Measurements from ENCODE around the gene CLTCL1. TPM values are rescaled to one million over a fixed set of nuclear protein-coding genes. Genes with fewer than 3 reads are reported as not detected.

Gene CLTCL1
- polyA plus RNA-seq, 1 donor (not counting 4 experiments of a cell fraction or from before 2014, with no cell fraction given): 12.4 TPM

- H3K4me1 ChIP-seq (ENCODE audit: control insufficient read depth, extremely low read depth, insufficient read depth, low read length): no peaks in the 10 kb centered on the region
- DNase-seq (ENCODE audit: low read depth, low spot score) (no peak), FAIRE-seq (no peak)
- TF ChIP-seq, protein P1, sequence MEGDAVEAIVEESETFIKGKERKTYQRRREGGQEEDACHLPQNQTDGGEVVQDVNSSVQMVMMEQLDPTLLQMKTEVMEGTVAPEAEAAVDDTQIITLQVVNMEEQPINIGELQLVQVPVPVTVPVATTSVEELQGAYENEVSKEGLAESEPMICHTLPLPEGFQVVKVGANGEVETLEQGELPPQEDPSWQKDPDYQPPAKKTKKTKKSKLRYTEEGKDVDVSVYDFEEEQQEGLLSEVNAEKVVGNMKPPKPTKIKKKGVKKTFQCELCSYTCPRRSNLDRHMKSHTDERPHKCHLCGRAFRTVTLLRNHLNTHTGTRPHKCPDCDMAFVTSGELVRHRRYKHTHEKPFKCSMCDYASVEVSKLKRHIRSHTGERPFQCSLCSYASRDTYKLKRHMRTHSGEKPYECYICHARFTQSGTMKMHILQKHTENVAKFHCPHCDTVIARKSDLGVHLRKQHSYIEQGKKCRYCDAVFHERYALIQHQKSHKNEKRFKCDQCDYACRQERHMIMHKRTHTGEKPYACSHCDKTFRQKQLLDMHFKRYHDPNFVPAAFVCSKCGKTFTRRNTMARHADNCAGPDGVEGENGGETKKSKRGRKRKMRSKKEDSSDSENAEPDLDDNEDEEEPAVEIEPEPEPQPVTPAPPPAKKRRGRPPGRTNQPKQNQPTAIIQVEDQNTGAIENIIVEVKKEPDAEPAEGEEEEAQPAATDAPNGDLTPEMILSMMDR (optimal IDR thresholded peaks at IDR 0.05 in 1 of 3, IDR thresholded peaks at IDR 0.05 in 1 of 3, conservative IDR thresholded peaks at IDR 0.05 in 1 of 3; ENCODE audit: extremely low read depth in 1 of 3, insufficient read depth in 2 of 3, low read length in 3 of 3): no peak
- TF ChIP-seq EZH2 (IDR thresholded peaks at IDR 0.05; ENCODE audit: low read length): no peak
- no peaks in the 10 kb centered on the region for H3K9me1 ChIP-seq (ENCODE audit: control insufficient read depth, extremely low read depth, insufficient read depth, low read length)
- no peak overlapping the region for H3K27ac ChIP-seq (ENCODE audit: control insufficient read depth, insufficient read depth, low read length)
- no peaks in the 10 kb centered on the region for H4K20me1 ChIP-seq (ENCODE audit: control insufficient read depth, extremely low read depth, insufficient read depth, low read length)
- H3K4me3 ChIP-seq (ENCODE audit: control insufficient read depth in 2 of 3, extremely low read depth in 1 of 3, insufficient read depth in 2 of 3, low read depth in 1 of 3, low read length in 3 of 3): no peak overlapping the region
- peaks cover 0 to 3% of the 10 kb centered on the region in 2 experiments for H3K36me3 ChIP-seq (ENCODE audit: control insufficient read depth in 2 of 2, extremely low read depth in 1 of 2, insufficient read depth in 2 of 2, low read length in 2 of 2)
- H3K4me2 ChIP-seq (ENCODE audit: control insufficient read depth, extremely low read depth, insufficient read depth, low read depth, low read length): no peak overlapping the region
- H3K9ac ChIP-seq (ENCODE audit: control insufficient read depth, extremely low read depth, insufficient read depth, low read length): no peak overlapping the region
- no peaks in the 10 kb centered on the region for H3K79me2 ChIP-seq (ENCODE audit: control insufficient read depth, insufficient read depth, low read length)
- no peaks in the 10 kb centered on the region for H3K9me3 ChIP-seq (ENCODE audit: control insufficient read depth, low read depth, low read length)
- H3K27me3 ChIP-seq (ENCODE audit: control insufficient read depth, extremely low read depth, insufficient read depth, low read length): no peaks in the 10 kb centered on the region
- dilution Hi-C loops (cut with MboI; ENCODE audit: extremely low pct_ligation_motif_present, low sequenced_read_pairs): no loop called here
- no peak overlapping the region for H2AFZ ChIP-seq (ENCODE audit: control insufficient read depth, low read length)
Observed at GRCh38 chr22:19265779-19266178, 25.7 kb downstream of the CLTCL1 start.

- dilution Hi-C loops (cut with MboI; ENCODE audit: extremely low pct_ligation_motif_present, low sequenced_read_pairs): no loop called here
- Histone ChIP-seq H3K27me3 (ENCODE audit: control insufficient read depth, extremely low read depth, insufficient read depth, low read length) (no peaks in the 10 kb centered on the region), H3K4me2 (ENCODE audit: control insufficient read depth, extremely low read depth, insufficient read depth, low read depth, low read length) (no peak overlapping the region), H3K9me1 (ENCODE audit: control insufficient read depth, extremely low read depth, insufficient read depth, low read length) (no peaks in the 10 kb centered on the region), H2AFZ (ENCODE audit: control insufficient read depth, low read length) (no peak overlapping the region), H3K27ac (ENCODE audit: control insufficient read depth, insufficient read depth, low read length) (no peak overlapping the region), H3K4me3 (ENCODE audit: control insufficient read depth in 2 of 3, extremely low read depth in 1 of 3, insufficient read depth in 2 of 3, low read depth in 1 of 3, low read length in 3 of 3) (no peak overlapping the region), H3K9me3 (ENCODE audit: control insufficient read depth, low read depth, low read length) (no peaks in the 10 kb centered on the region), H3K4me1 (ENCODE audit: control insufficient read depth, extremely low read depth, insufficient read depth, low read length) (peaks cover 3% of the 10 kb centered on the region), H4K20me1 (ENCODE audit: control insufficient read depth, extremely low read depth, insufficient read depth, low read length) (no peaks in the 10 kb centered on the region), H3K36me3 (ENCODE audit: control insufficient read depth in 2 of 2, extremely low read depth in 1 of 2, insufficient read depth in 2 of 2, low read length in 2 of 2) (peaks cover 4 to 10% of the 10 kb centered on the region in 2 experiments), H3K9ac (ENCODE audit: control insufficient read depth, extremely low read depth, insufficient read depth, low read length) (no peak overlapping the region), H3K79me2 (ENCODE audit: control insufficient read depth, insufficient read depth, low read length) (no peaks in the 10 kb centered on the region)
- FAIRE-seq (no peak), DNase-seq (ENCODE audit: low read depth, low spot score) (no peak)
- TF ChIP-seq, protein P1 (optimal IDR thresholded peaks at IDR 0.05 in 1 of 3, IDR thresholded peaks at IDR 0.05 in 1 of 3, conservative IDR thresholded peaks at IDR 0.05 in 1 of 3; ENCODE audit: extremely low read depth in 1 of 3, insufficient read depth in 2 of 3, low read length in 3 of 3): no peak
- no peak for TF ChIP-seq EZH2 (IDR thresholded peaks at IDR 0.05; ENCODE audit: low read length)
Observed at GRCh38 chr22:19260804-19261203, 30.7 kb downstream of the CLTCL1 start.
